Upper lobe of left lung (tissue), 4 donors: Measurements from ENCODE around the gene LTBP1.

Source experiments
- POLR2A ChIP-seq, 4 donors: fragments of 450-650 bp; IDR thresholded peaks; one replicate each; pipeline ENCODE4 v1.5.1; 2016 to 2017; ENCODE audit warnings: antibody characterized with exemption in 4 of 4, mild to moderate bottlenecking in 2 of 4
- POLR2AphosphoS5 ChIP-seq, 2 donors: sonication (generic); formaldehyde crosslinking; IDR thresholded peaks; one replicate each; pipeline ENCODE4 v1.5.1; 2017; ENCODE audit warnings: antibody characterized with exemption in 2 of 2
- TF ChIP-seq, protein P1 (sequence below), 6 experiments: fragments of 450-650 bp in 4 of 6; fragments of 200-600 bp in 2 of 6; sonication (generic) in 2 of 6; IDR thresholded peaks; one replicate each; pipeline ENCODE4 v1.5.1; 2016 to 2019; ENCODE audit warnings: antibody characterized with exemption in 6 of 6

DNA sequence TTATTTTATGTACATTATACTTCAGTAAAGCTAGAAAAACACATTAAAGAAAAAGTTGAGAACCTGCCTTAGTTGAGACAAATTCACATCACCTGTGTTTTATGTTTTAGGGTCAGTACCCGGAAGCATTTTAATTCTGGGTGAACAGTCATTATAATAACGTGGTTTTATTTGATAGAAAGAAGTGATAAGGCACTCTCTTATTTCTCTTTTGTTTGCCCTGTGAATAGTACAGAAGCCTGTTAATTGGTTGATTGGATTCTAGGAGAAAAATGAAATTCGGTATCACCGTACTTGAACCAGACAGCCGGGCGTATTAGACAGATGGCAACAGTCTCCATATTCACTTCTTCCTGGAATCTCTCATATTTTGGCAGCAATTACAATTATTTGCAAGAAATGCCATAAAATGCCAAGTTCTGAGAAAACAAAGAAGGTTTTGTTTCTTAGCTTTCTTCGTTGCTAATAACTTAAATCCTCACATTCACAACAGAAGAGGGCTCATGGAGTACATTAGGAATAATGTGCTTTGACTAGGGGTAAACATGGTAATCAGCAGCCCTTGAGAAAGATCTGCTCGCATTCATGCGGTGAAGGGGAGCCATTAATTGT lies 361.0 kb downstream of the LTBP1 start:
- no peak for TF ChIP-seq POLR2AphosphoS5 (IDR thresholded peaks at IDR 0.05)
- TF ChIP-seq, protein P1, sequence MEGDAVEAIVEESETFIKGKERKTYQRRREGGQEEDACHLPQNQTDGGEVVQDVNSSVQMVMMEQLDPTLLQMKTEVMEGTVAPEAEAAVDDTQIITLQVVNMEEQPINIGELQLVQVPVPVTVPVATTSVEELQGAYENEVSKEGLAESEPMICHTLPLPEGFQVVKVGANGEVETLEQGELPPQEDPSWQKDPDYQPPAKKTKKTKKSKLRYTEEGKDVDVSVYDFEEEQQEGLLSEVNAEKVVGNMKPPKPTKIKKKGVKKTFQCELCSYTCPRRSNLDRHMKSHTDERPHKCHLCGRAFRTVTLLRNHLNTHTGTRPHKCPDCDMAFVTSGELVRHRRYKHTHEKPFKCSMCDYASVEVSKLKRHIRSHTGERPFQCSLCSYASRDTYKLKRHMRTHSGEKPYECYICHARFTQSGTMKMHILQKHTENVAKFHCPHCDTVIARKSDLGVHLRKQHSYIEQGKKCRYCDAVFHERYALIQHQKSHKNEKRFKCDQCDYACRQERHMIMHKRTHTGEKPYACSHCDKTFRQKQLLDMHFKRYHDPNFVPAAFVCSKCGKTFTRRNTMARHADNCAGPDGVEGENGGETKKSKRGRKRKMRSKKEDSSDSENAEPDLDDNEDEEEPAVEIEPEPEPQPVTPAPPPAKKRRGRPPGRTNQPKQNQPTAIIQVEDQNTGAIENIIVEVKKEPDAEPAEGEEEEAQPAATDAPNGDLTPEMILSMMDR (IDR thresholded peaks at IDR 0.05), result no peak
- TF ChIP-seq POLR2A (IDR thresholded peaks at IDR 0.05), result no peak
